Hepatocyte (in vitro differentiated cells): ENCODE measurements around the gene SYAP1. TPM values are rescaled to one million over a fixed set of nuclear protein-coding genes. Genes with fewer than 3 reads are reported as not detected.

ENCODE experiments used
- DNase-seq: peaks from one replicate; pipeline ENCODE4 v3.0.0-alpha.2; 2016; ENCODE audit warnings: low spot score
- H2AFZ ChIP-seq: fragments of 200-600 bp; sonication (generic); 2 replicates; pipeline ENCODE4 v1.6.0; 2016; ENCODE audit warnings: antibody characterized with exemption, mild to moderate bottlenecking
- H3K27ac ChIP-seq: fragments of 200-600 bp; sonication (generic); 2 replicates; pipeline ENCODE4 v1.5.1; 2016; ENCODE audit warnings: mild to moderate bottlenecking
- H3K27me3 ChIP-seq: fragments of 200-600 bp; sonication (generic); 2 replicates; pipeline ENCODE4 v1.6.1; 2016
- H3K36me3 ChIP-seq: fragments of 200-600 bp; sonication (generic); replicated peaks from 2 replicates; pipeline ENCODE4 v1.5.1; 2016; ENCODE audit warnings: low read depth; ENCODE audit not compliant: insufficient read depth
- H3K4me1 ChIP-seq: fragments of 200-600 bp; sonication (generic); 2 replicates; pipeline ENCODE4 v1.5.1; 2016; ENCODE audit warnings: mild to moderate bottlenecking, moderate library complexity; ENCODE audit not compliant: insufficient read depth
- H3K4me2 ChIP-seq: fragments of 200-600 bp; sonication (generic); 2 replicates; pipeline ENCODE4 v1.6.0; 2016
- H3K4me3 ChIP-seq: fragments of 200-600 bp; sonication (generic); 2 replicates; pipeline ENCODE4 v1.5.1; 2016; ENCODE audit warnings: mild to moderate bottlenecking
- H3K79me2 ChIP-seq: fragments of 200-600 bp; sonication (generic); 2 replicates; pipeline ENCODE4 v1.6.0; 2017; ENCODE audit warnings: mild to moderate bottlenecking
- H3K9me2 ChIP-seq: fragments of 200-600 bp; sonication (generic); replicated peaks from 2 replicates; pipeline ENCODE4 v1.6.0; 2017; ENCODE audit warnings: mild to moderate bottlenecking; ENCODE audit not compliant: insufficient read depth
- H3K9me3 ChIP-seq: fragments of 200-600 bp; sonication (generic); 2 replicates; pipeline ENCODE4 v1.5.1; 2016; ENCODE audit warnings: low read depth, mild to moderate bottlenecking
- H4K20me1 ChIP-seq: fragments of 200-600 bp; sonication (generic); 2 replicates; pipeline ENCODE4 v1.6.0; 2016; ENCODE audit warnings: mild to moderate bottlenecking; ENCODE audit not compliant: insufficient read depth, poor library complexity, severe bottlenecking
- CTCF ChIP-seq: fragments of 200-600 bp; sonication (generic); IDR thresholded peaks from 2 replicates; pipeline ENCODE4 v1.5.1; 2016; ENCODE audit warnings: antibody characterized with exemption, mild to moderate bottlenecking; ENCODE audit not compliant: poor library complexity
- EZH2 ChIP-seq: fragments of 200-600 bp; sonication (generic); IDR thresholded peaks from 2 replicates; pipeline ENCODE4 v1.6.1; 2016; ENCODE audit warnings: antibody characterized with exemption, mild to moderate bottlenecking, borderline replicate concordance
- EZH2phosphoT487 ChIP-seq: fragments of 200-600 bp; sonication (generic); IDR thresholded peaks from one replicate; pipeline ENCODE4 v1.6.1; 2018; ENCODE audit warnings: antibody characterized with exemption, mild to moderate bottlenecking, low read depth, moderate library complexity; ENCODE audit not compliant: unreplicated experiment, severe bottlenecking
- WGBS: methylation state at CpG from one replicate; pipeline ENCODE4 v1.1.6; 2016; ENCODE audit warnings: low lambda C conversion rate; ENCODE audit errors: missing lambda C conversion rate; 5-methylcytosine and 5-hydroxymethylcytosine counted together
- polyA plus RNA-seq: library from polyadenylated mRNA; unstranded; fragments of >200 nt; fragmentation: Nextera tagmentation; extraction: Ambion mirVana; gene quantifications from 2 replicates; pipeline ENCODE4 v1.2.1, GENCODE V29; 2016
- total RNA-seq: library from RNA; depleted of rRNA; stranded (reverse); fragments of >200 nt; gene quantifications from 2 replicates; pipeline ENCODE4 v1.2.3, GENCODE V29; 2014

The SYAP1 gene
- total and polyA plus RNA-seq, 2 experiments from 2014 or later, result 52.1 to 57.8 TPM

- no peak overlapping the region for H3K4me2 ChIP-seq
- H3K27me3 ChIP-seq, result no peaks in the 10 kb centered on the region
- H3K4me3 ChIP-seq, result no peak overlapping the region
- no peak overlapping the region for H2AFZ ChIP-seq
- TF ChIP-seq EZH2phosphoT487 (no peak), CTCF (no peak), EZH2 (no peak)
- no peaks in the 10 kb centered on the region for H3K36me3 ChIP-seq
- H3K27ac ChIP-seq, result no peak overlapping the region
- no peaks in the 10 kb centered on the region for H3K9me3 ChIP-seq
- no peaks in the 10 kb centered on the region for H3K79me2 ChIP-seq
- 74% methylated on average over 3 of the region's 3 CpGs for WGBS
- no peaks in the 10 kb centered on the region for H3K4me1 ChIP-seq
- no peak for DNase-seq
- H4K20me1 ChIP-seq, result no peaks in the 10 kb centered on the region
- no peaks in the 10 kb centered on the region for H3K9me2 ChIP-seq
Measured at GRCh38 chrX:16696956-16697355, 22.5 kb upstream of the SYAP1 start.

- Histone ChIP-seq H3K36me3 (no peaks in the 10 kb centered on the region), H3K9me2 (no peaks in the 10 kb centered on the region), H3K9me3 (no peaks in the 10 kb centered on the region), H3K4me2 (no peak overlapping the region), H3K4me1 (no peaks in the 10 kb centered on the region), H3K4me3 (no peak overlapping the region), H2AFZ (no peak overlapping the region), H3K27me3 (no peaks in the 10 kb centered on the region), H3K27ac (no peak overlapping the region), H4K20me1 (no peaks in the 10 kb centered on the region), H3K79me2 (no peaks in the 10 kb centered on the region)
- DNase-seq, result no peak
- WGBS, result 91% methylated on average over 6 of the region's 6 CpGs
- TF ChIP-seq CTCF (no peak), EZH2phosphoT487 (no peak), EZH2 (no peak)
Measured at GRCh38 chrX:16699389-16699788, 20.0 kb upstream of the SYAP1 start.

- H4K20me1 ChIP-seq, result no peaks in the 10 kb centered on the region
- H3K27me3 ChIP-seq, result no peaks in the 10 kb centered on the region
- no peaks in the 10 kb centered on the region for H3K4me1 ChIP-seq
- H3K9me2 ChIP-seq, result no peaks in the 10 kb centered on the region
- no peak for DNase-seq
- H3K79me2 ChIP-seq, result peaks cover 5% of the 10 kb centered on the region
- H3K4me3 ChIP-seq, result no peak overlapping the region
- no peaks in the 10 kb centered on the region for H3K36me3 ChIP-seq
- no peak overlapping the region for H2AFZ ChIP-seq
- WGBS, result 85% methylated on average over 2 of the region's 2 CpGs
- no peak overlapping the region for H3K27ac ChIP-seq
- no peaks in the 10 kb centered on the region for H3K9me3 ChIP-seq
- H3K4me2 ChIP-seq, result no peak overlapping the region
- TF ChIP-seq EZH2phosphoT487 (no peak), EZH2 (no peak), CTCF (no peak)
Measured at GRCh38 chrX:16700734-16701133, 18.7 kb upstream of the SYAP1 start.
